ENCODE measurements around the gene SPHK2.

GRCh38 chr19:48678201-48678600 lies 58.9 kb downstream of the SPHK2 start:
- TF ChIP-seq, protein P1, sequence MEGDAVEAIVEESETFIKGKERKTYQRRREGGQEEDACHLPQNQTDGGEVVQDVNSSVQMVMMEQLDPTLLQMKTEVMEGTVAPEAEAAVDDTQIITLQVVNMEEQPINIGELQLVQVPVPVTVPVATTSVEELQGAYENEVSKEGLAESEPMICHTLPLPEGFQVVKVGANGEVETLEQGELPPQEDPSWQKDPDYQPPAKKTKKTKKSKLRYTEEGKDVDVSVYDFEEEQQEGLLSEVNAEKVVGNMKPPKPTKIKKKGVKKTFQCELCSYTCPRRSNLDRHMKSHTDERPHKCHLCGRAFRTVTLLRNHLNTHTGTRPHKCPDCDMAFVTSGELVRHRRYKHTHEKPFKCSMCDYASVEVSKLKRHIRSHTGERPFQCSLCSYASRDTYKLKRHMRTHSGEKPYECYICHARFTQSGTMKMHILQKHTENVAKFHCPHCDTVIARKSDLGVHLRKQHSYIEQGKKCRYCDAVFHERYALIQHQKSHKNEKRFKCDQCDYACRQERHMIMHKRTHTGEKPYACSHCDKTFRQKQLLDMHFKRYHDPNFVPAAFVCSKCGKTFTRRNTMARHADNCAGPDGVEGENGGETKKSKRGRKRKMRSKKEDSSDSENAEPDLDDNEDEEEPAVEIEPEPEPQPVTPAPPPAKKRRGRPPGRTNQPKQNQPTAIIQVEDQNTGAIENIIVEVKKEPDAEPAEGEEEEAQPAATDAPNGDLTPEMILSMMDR (IDR thresholded peaks at IDR 0.05) = no peak
- TF ChIP-seq POLR2A (IDR thresholded peaks at IDR 0.05; ENCODE audit: low read depth) (no peak), POLR2AphosphoS5 (IDR thresholded peaks at IDR 0.05) (no peak), EP300 (IDR thresholded peaks at IDR 0.05) (no peak)

All from esophagus muscularis mucosa (tissue), 4 donors.